HG03342 (cell line): Measurements from ENCODE around the gene USF3.

Experiments used
- ATAC-seq: cut with Tn5 transposase; IDR thresholded peaks from one replicate; pipeline ENCODE4 v1.9.1; 2021; ENCODE audit warnings: mild to moderate bottlenecking, moderate library complexity; ENCODE audit not compliant: unreplicated experiment

USF3 gene

DNA sequence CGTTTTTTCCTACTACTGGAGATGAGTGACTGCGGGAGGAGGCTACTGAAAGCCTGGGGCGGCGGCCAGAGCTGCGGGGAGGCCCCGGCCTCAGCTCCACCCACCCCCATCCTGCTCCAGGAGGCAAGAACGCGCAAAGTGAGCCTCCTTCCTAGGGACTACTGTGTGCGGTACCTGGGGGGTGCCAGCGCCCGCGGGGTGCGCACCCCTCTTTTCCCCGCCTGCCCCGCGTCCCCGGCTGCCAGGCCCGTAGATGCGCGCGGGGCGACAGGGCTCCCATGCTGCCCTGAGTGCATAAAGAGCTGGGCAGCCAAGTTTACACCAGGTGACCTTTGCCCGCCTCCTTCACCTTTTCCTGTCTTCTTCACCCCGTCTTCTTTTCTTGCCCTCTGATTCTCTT is 2.5 kb upstream of the USF3 start:
- no peak for ATAC-seq

DNA sequence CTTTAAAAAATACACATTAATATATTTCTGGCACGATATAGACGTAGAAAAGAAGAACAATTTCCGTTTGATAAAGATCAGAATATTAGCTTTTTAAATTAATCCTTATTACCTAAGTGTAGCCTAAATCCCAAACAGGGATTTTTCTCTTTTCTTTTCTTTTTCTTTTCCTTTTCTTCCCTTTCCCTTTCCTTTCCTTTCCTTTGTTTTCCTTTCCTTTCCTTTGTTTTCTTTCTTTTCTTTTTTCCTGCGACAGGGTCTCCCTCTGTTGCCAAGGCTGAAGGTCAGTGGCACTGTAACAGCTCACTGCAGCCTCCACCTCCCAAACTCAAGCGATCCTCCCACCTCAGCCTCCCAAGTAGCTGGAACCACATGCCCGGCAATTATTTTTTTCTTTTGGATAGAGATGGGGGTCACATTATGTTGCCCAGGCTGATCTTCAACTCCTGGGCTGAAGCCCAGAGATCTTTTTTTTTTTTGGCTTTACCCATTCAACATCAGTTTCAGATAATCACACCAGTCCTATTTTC is 1.8 kb upstream of the USF3 start:
- ATAC-seq: no peak

DNA sequence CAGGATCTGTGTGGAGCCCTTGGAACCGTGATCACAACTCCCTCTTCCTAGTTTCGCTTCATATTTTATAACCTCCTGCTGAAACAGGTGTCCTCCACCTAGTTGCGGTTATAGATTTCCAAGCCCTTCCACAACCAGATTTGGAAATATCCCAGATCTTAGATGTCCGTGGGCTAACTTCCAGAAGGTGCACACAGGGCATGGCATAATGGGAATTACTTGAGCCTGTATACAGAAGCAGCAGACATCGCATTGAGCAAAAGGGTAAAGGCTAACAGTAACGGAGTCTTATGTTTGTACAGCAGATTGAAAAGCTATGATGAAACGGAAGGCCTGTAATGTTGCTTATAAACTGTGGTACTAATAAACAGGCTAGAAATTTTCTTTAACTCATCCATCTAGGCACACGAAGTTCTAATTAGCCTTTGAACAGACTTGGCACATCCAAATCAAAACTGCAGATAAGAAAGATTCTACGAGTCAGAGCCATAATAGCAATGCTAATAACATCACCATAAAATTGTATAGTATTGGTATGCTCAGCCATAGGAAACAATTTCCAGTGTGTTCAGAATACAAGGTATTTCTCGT is 1.2 kb upstream of the USF3 start:
- ATAC-seq: no peak

DNA sequence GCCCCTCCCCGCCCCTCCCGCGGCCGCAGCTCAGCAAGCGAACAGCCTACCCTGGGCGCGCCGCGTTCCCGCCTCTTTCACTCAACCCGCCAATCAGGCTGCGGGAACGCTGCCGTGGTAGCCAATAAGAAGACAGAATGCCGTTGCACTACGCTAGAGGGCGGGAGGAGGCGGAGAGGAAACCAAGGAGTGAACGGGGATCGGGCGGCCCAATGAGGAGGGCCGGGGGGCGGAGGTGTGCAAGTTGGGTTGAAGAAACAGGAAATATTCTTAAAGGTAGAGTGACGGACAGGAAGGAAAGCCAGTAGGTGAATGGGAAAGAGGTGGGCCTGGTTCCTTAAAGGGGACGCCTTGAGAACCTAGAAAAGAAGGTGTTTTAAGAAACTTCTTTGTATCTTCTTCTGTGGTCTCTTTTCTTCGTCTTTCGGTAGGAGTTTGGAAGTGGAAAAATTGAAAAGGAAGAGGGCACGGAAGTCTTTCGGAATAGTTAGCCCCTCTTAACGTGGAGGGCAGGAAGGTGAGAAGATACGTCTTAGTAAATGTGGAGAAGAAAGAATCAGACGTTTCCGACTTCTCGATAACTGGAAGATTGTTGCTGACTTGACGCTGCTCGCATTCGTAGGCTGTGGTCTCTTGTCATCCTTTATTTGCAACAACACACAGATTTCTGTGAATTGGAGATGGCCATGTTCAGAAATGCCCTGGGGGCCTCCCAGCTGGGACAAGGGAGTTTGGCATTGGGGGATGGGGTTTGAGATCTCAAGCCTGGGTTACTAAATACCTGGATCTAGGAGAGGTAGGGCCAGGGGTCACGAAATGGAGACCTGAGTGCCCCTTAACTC is 437 bp upstream of the USF3 start:
- peak; percentile 94 for ATAC-seq

DNA sequence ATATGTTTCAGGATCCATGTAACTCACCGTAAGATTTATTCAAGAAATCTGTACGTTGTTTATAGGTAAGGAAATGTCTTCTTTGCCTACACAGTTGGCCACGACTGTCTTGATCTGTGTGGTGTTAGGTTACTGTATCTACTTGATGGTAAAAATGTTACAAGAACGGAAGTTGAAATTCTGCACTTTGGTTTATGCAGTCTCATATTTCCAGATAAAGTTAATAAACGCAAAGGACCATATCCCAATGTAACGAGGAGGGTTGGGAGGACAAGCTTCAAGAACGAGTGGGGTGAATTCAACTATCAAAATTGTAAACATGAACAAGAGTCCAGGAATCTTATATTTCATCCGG is 1.0 kb downstream of the USF3 start:
- ATAC-seq: no peak

DNA sequence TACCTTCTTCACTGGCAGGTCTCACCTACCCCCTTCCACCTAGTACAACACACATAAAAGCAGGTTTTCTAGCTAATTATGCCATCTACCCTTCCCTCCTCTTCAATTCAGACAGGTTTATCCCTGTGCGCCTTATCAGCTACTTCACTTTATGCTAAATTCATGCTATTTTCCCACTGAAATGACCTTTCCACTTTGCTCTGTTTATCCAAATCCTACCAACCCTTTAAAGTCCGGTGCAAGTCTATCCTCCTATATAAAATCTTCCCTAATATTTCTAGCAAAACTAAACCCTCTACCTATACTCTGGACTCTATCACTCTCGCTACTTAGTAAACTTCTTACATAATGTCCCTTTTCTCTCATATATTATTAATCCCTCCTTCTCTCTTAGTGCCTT is 6.0 kb downstream of the USF3 start:
- ATAC-seq: no peak

DNA sequence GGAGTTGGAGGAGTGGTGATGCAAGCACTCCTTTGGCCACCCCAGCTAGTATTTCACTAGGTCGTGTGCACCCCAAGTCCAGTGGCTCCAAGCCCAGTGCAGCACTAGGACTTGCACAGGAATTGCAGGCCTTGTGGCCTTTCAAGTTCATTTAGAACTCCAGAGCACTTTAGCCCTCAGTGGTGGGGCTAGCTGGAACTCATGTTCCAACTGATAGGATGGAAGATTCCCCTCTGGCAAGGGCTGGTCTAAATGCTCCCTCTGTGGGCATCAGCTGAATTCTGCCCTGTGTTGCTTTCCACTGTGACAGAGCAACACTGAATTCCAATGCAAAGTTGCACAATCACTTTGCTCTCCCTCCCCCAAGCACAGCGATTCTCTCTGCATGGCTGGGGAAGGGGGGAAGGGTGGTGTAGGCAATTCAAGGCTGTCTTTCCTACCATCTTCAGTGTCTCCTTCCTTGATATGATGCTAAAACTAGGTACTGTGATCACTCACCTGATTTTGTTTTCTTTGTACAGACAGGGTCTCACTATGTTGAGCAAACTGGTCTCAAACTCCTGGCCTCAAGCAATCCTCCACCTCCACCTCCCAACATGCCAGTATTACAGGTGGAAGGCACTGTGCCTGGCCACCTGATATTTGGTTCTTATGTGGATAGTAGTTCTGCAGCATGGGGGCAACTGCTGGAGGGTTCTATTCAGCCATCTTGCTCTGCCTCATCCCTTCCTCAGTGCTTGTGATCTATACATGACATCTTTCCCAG is 10.3 kb downstream of the USF3 start:
- ATAC-seq: no peak

DNA sequence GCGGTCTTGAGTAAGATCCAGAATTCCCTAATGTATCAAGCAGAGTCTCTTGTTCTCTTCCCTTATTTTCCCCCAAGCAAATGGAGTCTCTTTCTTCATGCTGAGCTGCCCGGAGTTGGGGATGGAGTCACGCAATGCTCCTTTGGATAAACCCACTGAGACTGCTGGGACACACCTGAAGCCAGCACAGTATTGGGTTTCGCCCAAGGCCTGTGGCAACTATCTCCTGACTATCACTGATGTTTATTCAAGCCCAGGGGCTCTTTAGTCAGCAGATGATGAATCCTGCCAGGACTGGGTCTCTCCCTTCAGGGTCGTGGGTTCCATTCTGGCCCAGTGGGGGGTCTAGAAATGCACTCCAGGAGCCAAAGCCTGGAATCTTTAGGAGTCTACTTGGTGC is 11.3 kb downstream of the USF3 start:
- no peak for ATAC-seq

DNA sequence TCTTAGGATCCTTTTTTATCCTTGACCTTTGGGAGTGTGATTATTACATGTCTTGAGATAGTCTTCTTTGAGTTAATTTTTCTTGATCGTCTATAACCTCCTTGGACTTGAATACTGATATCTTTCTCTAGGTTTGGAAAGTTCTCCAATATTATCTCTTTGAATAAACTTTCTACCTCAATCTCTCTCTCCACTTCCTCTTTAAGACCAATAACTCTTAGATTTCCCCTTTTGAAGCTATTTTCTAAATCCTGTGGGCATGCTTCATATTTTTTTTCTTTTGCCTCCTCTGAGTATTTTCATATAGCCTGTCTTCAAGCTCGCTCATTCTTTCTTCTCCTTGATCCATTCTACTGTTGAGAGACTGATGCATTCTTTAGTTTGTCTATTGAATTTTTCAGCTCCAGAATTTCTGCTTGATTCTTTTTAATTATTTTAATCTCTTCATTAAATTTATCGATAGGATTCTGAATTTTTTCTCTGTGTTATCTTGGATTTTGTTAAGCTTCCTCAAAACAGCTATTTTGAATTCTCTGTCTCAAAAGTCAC is 12.1 kb downstream of the USF3 start:
- no peak for ATAC-seq

DNA sequence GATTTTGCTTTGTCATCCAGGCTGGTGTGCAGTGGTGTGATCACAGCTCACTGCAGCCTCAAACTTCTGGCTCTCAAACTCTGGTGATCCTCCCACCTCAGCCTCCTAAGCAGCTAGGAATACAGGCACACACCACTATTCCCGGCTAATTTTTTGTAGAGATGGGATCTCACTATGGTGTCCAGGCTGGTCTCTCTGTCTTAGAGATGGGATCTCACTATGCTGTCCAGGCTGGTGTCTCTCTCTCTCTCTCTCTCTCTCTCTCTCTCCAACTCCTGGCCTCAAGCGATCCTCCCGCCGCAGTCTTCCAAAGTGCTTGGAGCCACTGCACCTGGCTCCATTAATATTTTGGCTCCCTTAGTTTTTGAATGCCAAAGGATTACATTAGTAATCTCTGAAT is 17.7 kb downstream of the USF3 start:
- ATAC-seq: no peak

DNA sequence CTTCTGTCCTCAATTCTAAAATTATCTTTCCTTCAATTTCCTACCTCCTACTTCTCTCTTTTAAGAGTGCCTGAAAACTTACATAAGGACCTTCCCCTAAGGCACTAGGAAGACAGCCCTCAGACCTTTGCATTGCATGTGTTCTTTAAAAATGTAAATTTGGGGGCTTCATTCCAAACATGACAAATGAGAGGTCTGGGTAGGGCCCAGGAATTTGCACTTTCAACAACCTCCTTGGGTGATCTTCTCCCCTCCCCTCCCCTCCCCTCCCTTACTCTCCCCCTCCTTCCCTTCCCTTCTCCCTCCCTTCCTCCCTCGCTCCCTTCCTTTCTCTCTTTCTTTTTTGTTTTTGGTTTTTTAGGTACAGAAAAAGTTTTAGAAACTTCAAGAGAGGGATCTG is 18.7 kb downstream of the USF3 start:
- no peak for ATAC-seq

DNA sequence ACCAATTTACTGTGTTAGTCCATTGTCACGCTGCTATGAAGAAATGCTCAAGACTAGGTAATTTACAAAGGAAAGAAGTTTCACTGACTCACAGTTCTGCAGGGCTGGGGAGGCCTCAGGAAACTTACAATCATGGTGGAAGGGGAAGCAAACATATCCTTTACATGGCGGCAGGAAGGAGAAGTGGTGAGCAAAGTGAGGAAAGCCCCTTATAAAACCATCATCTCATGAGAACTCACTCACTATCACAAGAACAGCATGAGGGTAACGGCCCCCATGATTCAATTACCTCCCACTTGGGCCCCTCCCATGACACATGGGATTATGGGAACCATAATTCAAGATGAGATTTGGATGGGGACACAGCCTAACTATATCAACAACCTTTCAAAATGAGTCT is 20.2 kb downstream of the USF3 start:
- ATAC-seq: no peak

DNA sequence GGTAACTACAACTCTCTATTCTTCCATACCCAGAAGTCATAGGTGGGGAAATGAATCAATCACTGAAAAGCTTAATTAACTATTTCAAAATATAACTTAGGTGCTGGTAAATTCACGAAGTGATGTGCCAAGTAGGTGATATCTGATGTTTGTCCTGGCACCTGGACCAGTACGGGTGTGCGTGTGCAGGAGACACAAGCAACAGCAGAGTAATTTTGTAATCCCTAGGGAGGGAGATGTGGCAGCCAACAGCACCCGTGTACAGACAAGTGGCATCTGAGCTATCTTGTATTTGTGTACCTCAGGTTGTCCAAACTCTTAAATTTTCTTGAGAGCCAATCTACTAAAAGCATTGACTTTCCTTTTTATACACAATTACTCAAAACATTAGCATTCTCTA is 22.8 kb downstream of the USF3 start:
- no peak for ATAC-seq

DNA sequence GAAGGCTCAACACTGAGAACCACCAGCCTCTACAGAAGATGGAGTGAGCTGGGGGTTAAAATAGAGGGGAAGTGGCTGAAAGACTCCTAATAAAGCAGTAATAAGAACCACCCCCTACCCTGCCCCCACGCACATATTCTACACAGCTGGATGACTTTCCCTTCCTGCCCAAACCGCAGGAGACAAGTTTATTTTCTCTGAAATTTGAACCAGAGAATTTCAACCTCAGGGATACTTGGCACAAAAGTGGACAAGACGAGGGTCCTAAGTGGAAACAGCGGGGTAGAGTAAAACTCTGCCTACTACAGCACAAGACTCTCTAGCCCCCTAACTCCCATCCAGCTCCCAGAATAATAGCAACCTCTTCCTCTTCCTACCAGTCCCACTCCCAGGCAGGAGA is 28.4 kb downstream of the USF3 start:
- no peak for ATAC-seq

DNA sequence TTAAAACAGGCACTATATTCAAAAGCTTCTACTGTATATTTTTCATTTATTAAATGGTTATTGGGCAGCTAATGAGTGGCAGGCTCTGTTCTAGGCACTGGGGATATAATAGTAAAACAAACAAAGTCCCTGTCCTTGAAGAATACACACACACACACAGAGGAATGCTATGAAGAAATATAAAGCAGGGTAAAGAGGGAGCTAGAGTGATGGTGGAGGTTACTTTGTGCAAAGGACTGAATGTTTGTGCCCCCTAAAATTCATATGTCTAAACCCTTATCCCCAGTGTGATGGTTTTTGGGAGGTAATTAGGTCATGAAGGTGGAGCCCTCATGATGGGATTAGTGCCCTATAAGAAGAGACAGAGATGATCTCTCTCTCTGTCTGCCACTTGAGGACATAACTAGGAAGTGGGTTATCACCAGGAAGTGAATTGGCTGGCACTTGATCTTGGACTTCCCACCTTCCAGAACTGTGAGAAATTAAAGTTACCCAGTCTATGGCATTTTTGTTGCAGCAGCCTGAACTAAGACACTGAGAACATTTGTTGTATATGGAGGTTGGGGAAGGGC is 31.8 kb downstream of the USF3 start:
- no peak for ATAC-seq

DNA sequence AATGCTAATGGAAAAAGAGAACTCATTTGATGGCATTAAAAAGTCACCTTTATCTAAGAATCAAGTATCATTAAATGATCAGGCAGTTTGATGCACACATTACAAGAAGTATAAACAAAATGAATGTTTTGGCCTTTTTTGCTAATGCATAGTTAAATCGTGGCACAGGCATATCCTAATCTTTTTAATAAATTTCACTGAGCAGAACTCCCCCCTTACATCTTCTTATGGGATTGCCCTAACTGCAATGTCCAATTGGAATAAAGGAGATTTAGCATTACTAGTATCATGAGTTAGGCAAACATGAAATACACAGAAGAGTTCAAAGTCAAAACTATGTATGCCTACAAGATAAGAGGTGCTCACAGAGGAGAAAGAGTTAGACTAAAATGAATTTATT is 32.7 kb downstream of the USF3 start:
- ATAC-seq: no peak

DNA sequence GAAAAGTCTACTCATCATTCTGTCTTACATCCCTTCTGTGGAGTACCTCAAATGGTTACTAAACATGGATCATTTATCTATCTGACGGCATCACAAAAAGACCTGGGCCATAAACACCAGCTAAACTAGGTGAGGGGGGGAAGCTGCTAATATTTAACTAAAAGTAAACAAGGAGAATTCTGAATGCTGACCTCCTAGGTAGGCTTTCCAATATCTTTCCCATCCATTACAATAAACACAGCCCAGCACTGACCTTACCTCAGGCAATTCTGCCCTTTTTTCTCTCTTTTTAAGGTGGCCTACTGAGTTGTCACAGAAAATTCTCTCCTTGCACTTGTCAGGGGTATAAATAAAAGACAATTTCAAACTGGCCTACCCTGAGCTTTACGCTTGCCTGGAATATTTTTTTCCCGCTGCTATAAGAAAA is 33.1 kb downstream of the USF3 start:
- ATAC-seq: no peak

DNA sequence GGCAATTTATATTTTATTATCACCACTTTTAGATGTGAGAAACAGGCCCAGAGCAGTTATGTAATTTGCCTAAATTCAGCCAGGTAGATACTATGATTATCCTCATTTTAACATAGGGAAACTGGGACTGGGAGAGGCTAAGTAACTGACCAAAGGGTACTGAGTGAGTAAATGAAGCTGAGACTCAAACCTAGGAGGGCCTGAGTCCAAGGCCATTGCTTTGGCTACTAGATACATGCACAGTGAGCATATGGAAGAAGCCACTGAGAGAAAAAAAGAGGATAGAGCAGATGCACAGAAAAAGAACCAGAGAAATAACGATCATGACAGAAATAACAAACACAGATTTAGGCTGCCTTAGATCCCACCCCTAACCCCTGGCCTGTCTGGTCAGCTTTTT is 33.6 kb downstream of the USF3 start:
- ATAC-seq: no peak

DNA sequence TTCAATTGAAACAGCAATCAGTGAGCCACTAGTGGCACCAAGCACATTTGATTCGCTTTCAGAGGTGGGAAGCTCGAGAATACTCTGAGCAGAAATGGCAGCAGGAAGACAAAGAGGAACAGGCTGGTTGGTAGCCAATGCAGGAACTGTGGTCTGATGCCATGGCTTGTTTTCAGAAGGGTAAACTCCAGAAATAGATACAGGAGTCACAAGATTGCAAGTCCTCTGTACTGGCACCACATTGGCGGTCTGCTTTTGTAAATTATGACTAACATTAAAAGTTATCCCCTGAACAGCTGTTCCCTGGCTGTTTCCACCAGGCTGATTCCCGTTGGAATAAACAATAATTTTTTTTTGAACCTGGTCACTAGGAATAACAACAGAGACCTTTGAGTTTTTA is 35.5 kb downstream of the USF3 start:
- no peak for ATAC-seq

DNA sequence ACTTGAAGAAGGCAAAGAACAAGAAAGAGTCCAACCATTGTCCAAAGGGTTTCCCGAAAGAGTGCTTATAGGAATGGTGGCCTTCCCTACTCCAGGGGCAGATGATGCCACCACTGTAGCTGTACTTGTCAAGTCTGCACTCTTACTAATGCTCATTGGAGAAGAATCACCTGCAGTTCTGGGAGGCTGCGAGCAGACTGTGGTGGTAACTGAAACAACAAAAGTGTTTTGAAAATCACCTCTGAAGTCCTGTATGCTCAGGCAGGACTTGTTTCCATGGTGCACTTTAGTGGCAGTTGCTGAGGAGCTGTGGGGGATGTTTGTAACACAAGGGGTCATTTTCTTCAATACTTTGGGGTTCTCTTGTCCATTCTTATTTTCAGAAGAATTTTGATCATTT is 36.0 kb downstream of the USF3 start:
- no peak for ATAC-seq

DNA sequence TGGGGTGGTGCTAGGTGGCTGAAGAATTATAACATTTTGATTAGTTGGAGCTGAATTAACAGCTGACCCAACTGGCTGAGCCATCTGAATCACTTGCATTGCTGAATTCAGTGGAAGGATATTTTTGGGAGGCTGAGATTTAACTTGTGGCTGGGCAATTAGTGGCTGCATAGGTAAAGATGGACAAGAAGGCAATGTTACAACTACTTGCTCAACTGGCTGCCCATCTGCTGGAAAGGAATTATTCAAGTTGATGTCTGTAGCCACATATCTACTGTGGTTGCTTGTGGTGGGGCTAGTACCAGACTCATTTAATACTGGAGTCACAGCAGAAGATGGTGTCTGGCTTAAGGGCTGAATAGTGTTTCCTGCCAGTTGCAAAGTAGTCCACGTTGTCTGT is 36.4 kb downstream of the USF3 start:
- ATAC-seq: no peak
